GM21423 (cell line): ENCODE results near the gene MAST1.
"Not testable (repeated sequence)": the region's sequence is repeated elsewhere in the genome, so short reads cannot be mapped to it uniquely, and the experiment has no call there.

Source experiments
- ATAC-seq: cut with Tn5 transposase; IDR thresholded peaks from one replicate; pipeline ENCODE4 v1.9.1; 2021; ENCODE audit warnings: mild to moderate bottlenecking, moderate library complexity; ENCODE audit not compliant: unreplicated experiment

The MAST1 gene

DNA sequence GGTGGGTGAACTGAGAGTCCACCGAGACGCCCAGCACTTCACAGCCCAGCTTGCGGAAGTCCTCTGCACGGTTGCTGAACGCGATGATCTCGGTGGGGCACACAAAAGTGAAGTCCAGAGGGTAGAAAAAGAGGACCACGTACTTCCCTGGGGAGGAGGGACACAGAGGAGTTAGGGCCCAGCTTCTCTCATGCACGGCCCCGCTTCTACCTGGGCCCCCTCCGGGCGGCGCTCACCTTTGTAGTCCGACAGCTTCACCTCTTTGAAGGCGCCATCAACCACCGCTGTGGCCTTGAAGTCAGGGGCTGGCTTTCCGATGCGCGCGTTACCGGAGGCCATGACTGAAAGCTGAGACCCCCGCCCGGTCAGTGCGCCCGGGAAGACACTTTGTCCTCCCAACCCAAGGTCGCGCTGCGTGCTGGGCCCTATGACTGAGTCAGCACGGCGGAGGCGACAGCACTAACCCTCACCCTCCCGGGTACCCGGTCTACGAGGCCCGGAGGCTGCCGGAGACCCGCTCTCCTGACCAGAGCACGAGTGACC is 37.3 kb upstream of the MAST1 start:
- ATAC-seq = no peak

DNA sequence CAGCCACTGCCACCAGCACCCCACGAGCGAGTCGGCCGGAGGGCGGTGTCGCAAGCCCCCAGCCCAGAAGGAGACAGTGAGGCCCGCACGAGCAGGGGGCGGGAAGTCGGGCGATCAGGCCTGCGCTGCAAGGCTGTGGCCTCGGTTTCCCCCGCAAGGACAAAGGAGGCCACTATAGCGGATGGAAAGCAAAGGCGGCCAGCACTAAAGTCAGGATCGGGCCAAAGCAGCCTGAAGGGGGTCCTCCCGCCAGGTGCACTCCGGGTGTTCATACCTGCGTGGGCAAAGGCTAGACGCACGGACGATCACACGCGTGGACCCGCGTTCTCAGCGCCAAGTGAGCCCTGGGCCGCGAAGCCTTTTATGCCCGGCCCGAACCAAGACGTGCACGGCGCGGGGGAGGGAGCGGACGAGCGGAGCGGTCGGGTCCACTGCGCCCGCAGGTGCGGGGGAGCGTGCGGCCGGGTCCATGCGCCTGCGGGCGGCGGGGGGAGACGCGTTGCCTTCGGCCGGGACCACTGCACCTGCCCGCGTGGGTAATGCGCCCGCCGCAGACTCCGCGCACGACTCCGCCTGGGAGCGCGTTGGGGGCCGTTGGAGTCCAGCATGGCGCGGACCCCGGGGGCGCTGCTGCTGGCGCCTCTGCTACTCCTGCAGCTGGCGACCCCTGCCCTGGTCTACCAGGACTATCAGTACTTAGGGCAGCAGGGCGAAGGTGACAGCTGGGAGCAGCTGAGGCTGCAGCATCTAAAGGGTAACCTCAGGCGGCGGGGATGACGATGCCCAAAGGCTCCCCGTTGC is 36.6 kb upstream of the MAST1 start, which contains the start of the genes PRDX2 and THSD8:
PRDX2 (minus strand) TSS at position 335 of the 801 bp plus-strand sequence. CDS start 539 bp downstream, outside the sequence.
THSD8 (plus strand) TSS at position 604 of the 801 bp plus-strand sequence; CDS start at position 607, 3 bp downstream.
- ATAC-seq = peak; percentile 45

DNA sequence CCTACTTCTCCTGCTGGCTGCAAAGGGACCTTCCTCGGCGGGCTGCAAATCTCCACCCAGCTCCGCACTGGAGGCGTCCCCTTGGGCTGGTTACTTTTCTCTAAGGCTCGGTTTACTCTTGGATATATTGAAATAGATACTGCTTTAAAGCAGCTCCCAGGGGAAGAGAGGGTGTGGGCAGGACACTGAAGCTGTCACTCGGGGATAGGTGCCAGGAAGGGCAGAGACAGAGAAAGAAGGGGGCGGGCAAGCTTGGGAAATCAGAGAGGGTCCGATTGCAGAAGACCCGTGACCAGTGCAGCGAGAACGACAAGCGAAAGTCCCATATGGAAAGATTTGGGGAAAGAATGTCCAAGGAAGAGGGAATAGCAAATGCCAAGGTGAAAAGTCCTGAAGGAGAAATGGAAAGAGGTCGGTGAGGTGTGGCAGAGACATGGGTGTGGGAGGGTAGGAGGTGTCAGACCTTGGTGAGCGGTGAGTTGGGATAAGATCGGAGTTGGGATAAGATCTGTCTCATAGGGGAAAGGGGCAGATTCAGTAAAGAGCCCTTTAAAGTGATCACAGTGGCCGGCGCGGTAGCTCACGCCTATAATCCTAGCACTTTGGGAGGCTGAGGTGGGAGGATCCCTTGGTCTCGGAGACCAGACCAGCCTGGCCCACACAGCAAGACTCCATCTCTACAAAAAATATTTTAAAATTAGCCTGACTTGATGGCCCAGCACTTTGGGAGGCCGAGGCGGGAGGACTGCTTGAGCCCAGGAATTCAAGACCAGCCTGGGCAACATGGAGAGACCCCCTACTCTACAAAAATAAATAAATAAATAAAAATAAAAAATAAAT is 35.8 kb upstream of the MAST1 start:
- ATAC-seq = no peak

DNA sequence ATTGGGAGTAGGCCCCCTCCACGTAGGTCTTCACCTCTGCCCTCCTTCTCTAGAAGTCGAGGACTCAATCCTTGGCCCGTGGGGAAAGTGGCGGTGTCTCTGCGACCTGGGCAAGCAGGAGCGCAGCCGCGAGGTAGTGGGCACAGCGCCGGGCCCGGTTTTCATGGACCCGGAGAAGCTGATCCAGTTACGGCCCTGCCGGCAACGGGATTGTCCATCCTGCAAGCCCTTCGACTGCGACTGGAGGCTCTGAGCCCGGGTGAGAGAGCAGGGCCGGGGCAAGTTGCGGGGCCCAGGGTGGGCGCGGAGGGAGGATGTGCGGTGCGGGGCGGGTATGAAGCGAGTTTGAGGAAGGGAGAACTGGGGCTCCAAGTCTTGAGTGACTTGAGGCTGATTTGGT is 34.3 kb upstream of the MAST1 start:
- no peak for ATAC-seq

DNA sequence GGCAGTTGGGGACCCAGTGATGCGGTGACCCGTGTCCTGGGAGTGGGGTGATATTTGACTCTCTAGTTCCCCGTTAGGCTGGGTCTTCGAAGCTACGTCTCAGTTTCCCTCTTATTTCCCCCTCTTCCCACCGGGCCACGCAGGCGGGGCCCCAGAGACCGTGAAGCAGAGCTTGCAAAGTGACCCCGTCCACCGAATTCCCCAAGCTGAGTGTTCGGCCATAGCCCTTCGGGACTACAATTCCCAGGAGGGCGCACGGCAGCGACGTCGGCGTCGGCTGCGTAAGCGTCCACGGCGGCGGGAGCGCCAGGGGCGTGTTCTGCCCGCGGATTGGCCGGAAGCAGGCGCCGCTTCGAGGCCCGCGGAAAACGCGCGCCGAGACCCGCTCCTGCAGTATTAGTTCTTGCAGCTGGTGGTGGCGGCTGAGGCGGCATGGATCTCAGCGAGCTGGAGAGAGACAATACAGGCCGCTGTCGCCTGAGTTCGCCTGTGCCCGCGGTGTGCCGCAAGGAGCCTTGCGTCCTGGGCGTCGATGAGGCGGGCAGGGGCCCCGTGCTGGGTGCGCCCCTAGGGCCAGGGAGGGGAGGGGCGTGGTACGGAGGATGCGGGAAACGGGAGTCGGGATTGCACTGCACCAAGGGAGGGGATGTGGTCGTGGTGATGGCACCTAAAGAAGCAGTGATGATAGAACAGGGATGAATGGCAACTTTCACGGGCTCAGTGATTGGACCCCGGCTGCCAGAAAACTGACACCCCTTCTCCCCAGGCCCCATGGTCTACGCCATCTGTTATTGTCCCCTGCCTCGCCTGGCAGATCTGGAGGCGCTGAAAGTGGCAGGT is 31.9 kb upstream of the MAST1 start, which contains the start of gene RNASEH2A:
RNASEH2A (plus strand) TSS at position 343 of the 840 bp plus-strand sequence; CDS start at position 433, 90 bp downstream.
- peak; percentile 77 for ATAC-seq

DNA sequence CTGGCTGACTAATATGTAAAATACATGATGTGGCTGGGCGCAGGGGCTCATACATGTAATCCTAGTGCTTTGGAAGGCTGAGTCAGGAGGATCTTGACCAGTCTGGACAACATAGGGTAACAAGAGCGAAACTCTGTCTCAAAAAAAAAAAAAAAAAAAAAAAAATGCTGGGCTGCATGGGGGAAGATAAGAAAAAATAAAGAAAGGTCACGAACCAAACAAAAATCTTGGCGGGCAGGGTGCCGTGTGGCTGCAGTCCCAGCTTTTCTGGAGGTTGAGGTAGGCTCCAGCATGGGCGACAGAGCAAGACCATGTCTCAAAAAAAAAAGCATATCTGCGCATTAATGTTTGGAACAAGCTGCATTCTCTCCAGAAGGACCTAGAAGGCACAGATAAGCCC is 23.2 kb upstream of the MAST1 start:
- ATAC-seq = no peak

DNA sequence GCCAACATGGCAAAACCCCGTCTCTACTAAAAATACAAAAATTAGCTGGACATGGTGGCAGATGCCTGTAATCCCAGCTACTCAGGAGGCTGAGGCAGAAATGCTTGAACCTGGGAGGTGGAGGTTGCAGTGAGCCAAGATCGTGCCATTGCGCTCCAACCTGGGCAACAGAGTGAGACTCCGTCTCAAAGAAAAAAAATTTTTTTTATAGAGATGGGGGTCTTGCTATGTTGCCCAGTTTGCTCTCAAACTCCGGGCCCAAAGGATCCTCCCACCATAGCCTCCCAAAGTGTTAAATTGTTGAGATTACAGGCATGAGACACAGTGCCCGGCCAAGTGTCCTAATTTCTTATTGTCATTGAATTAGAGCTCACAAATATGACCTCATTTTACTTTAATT is 21.1 kb upstream of the MAST1 start:
- not testable (repeated sequence) for ATAC-seq

DNA sequence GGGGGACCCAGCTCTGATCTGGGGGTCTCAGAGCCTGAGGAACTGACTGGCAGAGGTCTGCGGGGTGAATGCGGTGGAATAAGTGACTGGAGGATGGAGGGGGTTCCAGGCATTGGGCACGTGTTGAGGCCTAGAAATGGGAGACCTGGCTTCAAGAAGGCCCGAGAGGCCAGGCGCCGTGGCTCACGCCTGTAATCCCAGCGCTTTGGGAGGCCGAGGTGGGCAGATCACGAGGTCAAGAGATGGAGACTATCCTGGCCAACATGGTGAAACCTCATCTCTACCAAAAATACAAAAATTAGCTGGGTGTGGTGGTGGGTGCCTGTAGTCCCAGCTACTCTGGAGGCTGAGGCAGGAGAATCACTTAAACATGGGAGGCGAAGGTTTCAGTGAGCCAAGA is 20.5 kb upstream of the MAST1 start:
- ATAC-seq = not testable (repeated sequence)

DNA sequence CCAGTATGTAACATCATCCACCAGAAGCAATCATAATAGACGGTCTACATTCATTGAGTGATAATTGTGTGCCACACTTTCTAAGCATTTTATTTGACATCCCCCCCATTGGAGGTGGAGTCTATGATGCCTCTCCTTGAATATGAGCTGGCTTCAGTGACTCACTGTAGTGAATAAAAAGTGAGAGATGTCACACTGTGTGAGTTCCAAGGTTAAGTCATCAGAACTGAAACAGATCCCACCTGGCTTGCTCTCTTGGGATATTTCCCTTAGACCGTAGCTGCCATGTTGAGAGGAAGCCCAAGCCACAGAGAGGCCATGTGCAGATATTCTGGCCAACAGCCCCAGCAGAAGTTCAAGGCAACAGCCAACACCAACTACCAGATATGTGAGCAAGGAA is 16.6 kb upstream of the MAST1 start:
- ATAC-seq = no peak

DNA sequence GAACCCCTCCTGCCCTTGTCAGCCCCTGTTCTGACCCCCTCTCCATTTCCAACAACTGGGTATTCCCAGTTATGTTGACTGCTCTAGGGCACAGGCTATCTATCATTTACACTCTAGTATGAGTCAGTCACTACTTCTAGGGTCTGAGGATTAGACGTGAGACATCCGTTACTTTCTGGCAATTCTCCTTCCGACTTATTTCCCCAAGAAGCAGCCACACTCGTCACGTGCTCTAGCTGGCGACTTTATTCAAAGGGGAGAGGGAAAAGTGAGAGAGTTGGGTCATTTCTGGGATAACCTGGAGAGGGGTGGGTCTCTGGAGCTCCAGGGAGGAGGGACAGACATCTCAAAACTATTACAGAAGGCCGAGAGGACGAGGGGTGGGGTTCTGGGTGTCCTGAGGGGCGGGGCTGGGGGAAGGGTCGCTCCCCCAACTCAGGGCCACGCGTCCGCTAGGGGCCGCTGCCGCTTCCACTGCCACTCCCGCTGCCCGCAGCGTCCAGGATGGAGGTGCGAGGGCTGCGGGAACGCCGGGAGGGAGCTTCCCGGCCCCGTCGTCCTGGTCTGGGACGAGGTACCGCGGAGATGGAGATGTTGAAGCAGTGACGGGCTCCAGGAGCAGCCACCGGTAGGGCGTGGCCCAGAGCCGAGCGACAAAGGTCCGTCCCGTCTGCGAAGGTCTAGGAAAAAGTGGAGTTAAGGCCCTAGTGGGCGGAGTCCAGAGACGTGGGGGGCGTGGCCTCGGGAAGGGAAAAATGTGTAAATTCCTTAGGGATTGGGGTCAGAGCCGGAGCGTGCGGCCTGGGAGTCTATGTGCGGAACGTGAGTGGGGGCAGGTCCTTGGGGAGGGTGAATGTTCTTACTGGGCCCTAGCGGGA is 12.8 kb upstream of the MAST1 start:
- no peak for ATAC-seq

DNA sequence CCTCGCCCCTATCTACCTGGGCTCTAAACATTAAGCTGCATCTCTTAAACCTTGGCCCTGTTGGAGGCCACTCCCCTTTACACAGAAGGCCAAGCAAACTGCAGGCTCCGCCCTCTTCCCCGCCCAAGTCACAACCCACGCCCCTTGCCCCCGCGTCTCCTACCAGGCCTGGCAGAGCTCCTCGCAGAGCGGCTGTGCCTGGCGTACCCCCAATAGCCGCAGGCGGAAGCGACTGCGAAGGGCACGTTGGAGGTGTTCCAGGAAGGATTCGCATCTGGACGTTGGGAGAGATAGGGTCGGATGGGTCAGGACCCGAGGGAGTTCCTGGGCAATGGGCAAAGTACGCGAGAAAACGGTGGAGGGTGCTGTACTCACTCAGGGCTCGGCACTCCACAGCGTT is 9.8 kb upstream of the MAST1 start:
- ATAC-seq = no peak

DNA sequence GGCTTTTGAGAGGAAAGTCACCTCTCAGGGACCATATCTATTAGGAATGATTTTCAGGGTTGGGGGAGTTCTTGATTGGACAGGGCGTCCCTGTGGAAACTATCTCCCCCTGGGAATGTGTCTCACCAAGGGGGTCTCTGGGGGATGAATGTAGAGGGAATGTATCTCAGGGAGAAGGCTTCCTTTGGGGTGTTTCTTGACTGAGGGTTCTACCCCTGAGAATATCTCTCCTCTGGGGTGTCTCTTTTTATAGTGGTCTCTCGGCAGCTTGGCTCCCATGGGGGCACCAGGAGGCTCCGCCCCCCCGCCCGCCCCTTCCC is 4.9 kb upstream of the MAST1 start:
- ATAC-seq = no peak

DNA sequence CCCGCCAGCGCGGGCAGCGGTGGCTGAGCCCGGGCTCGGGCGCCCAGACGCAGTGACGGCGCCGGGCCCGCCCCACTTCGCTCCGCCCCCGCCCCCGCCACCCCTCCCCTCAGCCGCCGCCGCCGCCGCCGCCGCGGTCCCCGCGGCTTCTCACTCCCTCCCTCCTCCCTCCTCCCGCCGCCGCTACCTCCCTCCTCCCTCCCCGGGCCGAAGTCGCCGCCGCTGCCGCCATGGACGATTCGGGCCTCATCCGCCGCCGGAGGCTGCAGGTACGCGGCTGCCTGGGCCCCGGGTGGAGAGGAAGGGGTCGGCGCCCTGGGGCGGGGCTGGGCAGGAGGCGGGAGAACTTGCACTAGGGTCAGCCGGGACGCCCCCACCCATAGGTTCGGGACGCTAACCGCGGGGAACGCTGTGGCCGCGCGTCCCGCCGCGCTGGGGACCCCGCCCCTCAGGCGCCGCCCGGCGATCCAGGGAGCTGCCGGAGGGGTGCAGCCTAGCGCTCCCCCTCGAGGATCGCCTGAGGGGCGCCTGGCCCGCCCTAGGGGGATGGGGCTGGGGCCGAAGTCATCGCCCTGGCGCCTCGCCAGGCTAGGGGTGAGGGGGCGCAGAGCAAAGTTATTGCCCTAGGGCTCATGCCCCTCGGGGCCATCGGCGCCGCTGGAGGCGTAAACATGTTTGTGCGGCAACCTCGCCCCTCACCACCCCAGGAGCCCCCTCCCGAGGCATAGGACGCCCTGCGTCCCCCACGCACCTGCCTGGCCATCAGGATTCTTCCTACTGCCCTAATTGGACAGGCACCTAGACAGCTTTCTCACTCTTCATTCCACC is 4.4 kb upstream of the MAST1 start:
- ATAC-seq = no peak

DNA sequence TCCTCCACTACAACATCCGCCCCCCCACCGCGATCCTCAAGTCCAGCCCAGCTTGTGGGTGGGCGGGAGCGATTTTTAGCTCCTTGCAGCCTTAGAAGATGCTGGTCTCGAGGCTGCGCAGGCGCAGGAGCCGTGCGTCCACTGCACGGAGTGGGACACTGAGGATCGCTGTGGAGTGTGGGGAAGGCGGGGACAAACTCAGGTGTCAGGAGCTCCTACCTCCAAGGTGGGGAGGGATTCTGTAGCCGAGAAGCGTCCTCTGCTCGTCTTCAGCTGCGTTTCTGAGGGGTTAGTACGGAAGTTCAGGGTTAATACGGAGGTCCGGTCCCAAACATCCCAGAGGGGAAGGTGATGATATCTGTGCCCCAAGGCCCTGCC is 3.8 kb upstream of the MAST1 start, which contains the start of gene RTBDN:
RTBDN (minus strand) TSS at position 14 of the 378 bp plus-strand sequence. CDS start 4,600 bp downstream, outside the sequence.
- ATAC-seq = no peak

DNA sequence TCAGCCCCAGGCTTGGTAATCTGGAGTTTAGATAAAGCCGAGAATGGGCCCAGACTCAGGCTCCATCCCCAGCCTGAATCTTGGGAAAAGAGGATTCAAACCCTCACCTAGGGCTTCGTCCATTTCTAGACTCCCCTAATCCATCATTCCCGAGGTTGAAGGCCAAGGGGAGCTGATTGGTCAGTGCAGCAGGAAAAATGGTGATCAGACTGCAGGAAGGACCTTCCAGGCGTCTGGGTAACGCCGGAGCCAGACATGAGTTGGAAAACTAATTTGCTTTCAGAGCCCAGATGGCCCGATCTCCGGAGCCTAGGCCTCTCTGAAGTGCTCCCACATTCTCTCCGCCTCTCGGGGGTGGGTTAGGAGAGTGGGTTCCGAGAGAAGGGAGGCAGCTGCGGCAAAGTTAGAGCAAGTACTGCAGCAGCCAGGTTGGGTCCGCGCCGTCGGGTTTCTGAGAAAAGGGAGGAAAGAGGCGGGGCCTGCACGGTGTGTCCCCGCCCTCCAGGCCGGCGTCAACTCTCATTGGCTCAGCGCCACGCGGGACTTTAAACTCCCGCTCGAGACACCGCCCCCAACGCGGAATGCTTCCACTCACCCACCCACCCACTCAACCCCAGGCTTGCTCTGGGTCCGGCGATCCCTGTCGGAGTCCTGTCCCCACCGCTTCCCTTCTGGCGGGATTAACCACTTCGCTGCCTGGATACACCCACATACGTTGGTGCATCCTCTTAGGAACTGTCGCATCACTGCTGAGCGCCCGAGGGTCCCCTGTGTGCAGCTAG is 3.1 kb upstream of the MAST1 start:
- no peak for ATAC-seq

DNA sequence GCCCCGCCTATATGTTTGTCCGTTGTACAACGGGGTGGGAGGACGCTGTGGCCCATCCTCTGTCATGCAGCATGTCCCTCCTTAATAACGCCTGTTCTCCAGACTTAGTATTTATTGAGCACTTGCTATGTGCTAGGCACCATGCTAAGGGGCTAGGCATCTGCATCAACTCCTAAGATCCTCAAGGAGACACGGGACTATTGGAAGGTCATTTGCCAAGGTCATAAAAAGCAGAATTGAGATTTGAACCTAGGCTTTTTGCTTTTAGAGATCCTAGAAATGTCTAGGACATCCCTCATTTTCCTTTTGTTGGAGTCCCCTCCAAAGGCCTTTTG is 1.8 kb upstream of the MAST1 start:
- no peak for ATAC-seq

DNA sequence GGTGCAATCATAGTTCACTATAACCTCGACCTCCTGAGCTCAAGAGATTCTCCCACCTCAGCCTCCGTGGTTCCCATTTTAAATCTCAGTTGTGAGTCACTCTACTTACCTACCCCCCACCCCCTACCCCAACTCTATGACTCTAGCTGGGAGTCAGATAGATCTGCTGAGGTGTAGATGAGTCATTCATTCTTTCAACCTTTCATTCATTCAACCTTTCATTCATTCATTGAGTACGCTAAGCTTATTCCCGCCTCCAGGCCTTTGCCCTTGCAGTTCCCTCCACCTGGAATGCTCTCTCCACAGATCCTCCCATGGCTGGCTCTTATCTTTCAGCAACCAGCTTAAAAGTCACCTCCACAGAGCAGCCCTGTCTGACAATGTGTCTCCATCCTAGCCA is 1.1 kb upstream of the MAST1 start:
- no peak for ATAC-seq
